Measurements from ENCODE around the gene CADPS2. TPM values are rescaled to one million over a fixed set of nuclear protein-coding genes. Genes with fewer than 3 reads are reported as not detected.

CADPS2 gene
- total and polyA plus RNA-seq, 10 of the 15 experiments (the other 5 are each of a cell fraction or from before 2014, with no cell fraction given): 0.05 to 7.5 (median 0.25) TPM

- TF ChIP-seq TBL1XR1 (IDR thresholded peaks at IDR 0.05; ENCODE audit: low read depth, low read length) (no peak), FOXK2 (IDR thresholded peaks at IDR 0.05) (no peak)
Observed at GRCh38 chr7:122638459-122638858, 247.8 kb downstream of the CADPS2 start (continued).

DNA sequence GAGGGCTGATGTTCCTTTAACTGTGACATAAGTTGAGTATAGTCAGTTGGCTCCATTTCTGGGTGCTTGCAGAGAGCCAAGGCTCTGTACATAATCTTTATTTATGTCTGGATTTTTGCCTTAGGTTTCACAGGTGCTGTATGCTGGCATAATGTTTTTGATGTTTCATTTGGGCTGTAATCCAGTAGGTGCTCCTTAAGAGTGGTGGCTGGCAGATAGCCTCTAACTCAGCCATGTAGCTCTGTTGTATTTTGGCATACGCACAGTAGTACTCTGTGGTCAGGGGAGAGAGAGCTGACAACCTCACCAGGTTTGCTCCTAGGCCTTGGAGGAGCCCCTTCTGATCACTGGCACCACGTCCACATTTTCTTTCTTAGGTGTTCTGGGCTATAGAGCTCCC lies 248.5 kb downstream of the CADPS2 start:
- Histone ChIP-seq H3K4me2 (ENCODE audit: control insufficient read depth, insufficient read depth) (no peak overlapping the region), H4K20me1 (ENCODE audit: control insufficient read depth, insufficient read depth) (no peaks in the 10 kb centered on the region), H3K27ac (ENCODE audit: control insufficient read depth, insufficient read depth) (no peak overlapping the region), H3K4me3 (no peak overlapping the region), H3K4me1 (ENCODE audit: control insufficient read depth, insufficient read depth, low read length) (no peaks in the 10 kb centered on the region), H3K9me3 (replicated peaks; ENCODE audit: control insufficient read depth, insufficient read depth, low read length) (no peaks in the 10 kb centered on the region; the same call in 2 of the 3 replicates), H3K36me3 (ENCODE audit: control insufficient read depth in 2 of 2, insufficient read depth in 2 of 2, low read length in 1 of 2) (no peaks in the 10 kb centered on the region), H2AFZ (ENCODE audit: control insufficient read depth, low read depth, low read length) (no peak overlapping the region), H3K27me3 (replicated peaks in 1 of 2; ENCODE audit: control insufficient read depth in 2 of 2, insufficient read depth in 2 of 2, low read length in 1 of 2) (no peaks in the 10 kb centered on the region), H3K79me2 (ENCODE audit: control insufficient read depth, insufficient read depth, low read length) (no peaks in the 10 kb centered on the region), H3K9ac (ENCODE audit: control insufficient read depth, insufficient read depth, low read length) (no peak overlapping the region)
- peak; percentile 59 for ATAC-seq
- no peak for DNase-seq (ENCODE audit: low read depth, low spot score)
- ChIA-PET POLR2A (interaction anchor here (0.6 to 2.2 kb wide), 16 partner anchors 9 to 269 kb away, joined by 3 to 10 read pairs (median 4); no protein-coding TSS in a partner anchor), RAD21 (ENCODE audit: unreplicated experiment) (interaction anchor here (0.8 to 5.1 kb wide), 24 partner anchors 9 to 314 kb away, joined by 3 to 36 read pairs (median 5); no protein-coding TSS in a partner anchor), CTCF (interaction anchor here (0.6 to 2.9 kb wide), 15 partner anchors 9 to 165 kb away, joined by 3 to 21 read pairs (median 4); no protein-coding TSS in a partner anchor), SMC1A (ENCODE audit: uncharacterized antibody, unreplicated experiment) (interaction anchor here (0.6 to 4.9 kb wide), 22 partner anchors 9 to 260 kb away, joined by 3 to 31 read pairs (median 5); no protein-coding TSS in a partner anchor)
- 49% methylated on average over 2 of the region's 2 CpGs for WGBS (ENCODE audit: insufficient coverage, insufficient replicate concordance, low lambda C conversion rate, missing lambda C conversion rate)
- no peak for FAIRE-seq
- no TSS peak for BruUV-seq (replicated peaks)
- in situ Hi-C loops (cut with MboI): no loop called here
- intact Hi-C loops (cut with micrococcal nuclease; ENCODE audit: unreplicated experiment): loop anchor here (10.0 kb wide), 1 partner anchor 1253 kb away; no protein-coding TSS in a partner anchor
- no peak for TF ChIP-seq IKZF1 (conservative IDR thresholded peaks at IDR 0.05)
- TF ChIP-seq, protein P1, sequence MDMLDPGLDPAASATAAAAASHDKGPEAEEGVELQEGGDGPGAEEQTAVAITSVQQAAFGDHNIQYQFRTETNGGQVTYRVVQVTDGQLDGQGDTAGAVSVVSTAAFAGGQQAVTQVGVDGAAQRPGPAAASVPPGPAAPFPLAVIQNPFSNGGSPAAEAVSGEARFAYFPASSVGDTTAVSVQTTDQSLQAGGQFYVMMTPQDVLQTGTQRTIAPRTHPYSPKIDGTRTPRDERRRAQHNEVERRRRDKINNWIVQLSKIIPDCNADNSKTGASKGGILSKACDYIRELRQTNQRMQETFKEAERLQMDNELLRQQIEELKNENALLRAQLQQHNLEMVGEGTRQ (IDR thresholded peaks at IDR 0.05; ENCODE audit: borderline replicate concordance, low read depth, low read length): no peak
- TF ChIP-seq EP300 (IDR thresholded peaks at IDR 0.05; ENCODE audit: borderline replicate concordance in 1 of 2, control insufficient read depth in 1 of 2, low read depth in 2 of 2, low read length in 2 of 2): no peak
- TF ChIP-seq ZNF207 (IDR thresholded peaks at IDR 0.05; ENCODE audit: borderline replicate concordance): no peak
- TF ChIP-seq NBN (IDR thresholded peaks at IDR 0.05): no peak
- TF ChIP-seq JUND (IDR thresholded peaks at IDR 0.05; ENCODE audit: low read depth, low read length): no peak
- no peak for TF ChIP-seq ETV6 (conservative IDR thresholded peaks at IDR 0.05 in 1 of 2, IDR thresholded peaks at IDR 0.05 in 1 of 2; ENCODE audit: borderline replicate concordance in 1 of 2, low read depth in 1 of 2)
- TF ChIP-seq, protein P2, sequence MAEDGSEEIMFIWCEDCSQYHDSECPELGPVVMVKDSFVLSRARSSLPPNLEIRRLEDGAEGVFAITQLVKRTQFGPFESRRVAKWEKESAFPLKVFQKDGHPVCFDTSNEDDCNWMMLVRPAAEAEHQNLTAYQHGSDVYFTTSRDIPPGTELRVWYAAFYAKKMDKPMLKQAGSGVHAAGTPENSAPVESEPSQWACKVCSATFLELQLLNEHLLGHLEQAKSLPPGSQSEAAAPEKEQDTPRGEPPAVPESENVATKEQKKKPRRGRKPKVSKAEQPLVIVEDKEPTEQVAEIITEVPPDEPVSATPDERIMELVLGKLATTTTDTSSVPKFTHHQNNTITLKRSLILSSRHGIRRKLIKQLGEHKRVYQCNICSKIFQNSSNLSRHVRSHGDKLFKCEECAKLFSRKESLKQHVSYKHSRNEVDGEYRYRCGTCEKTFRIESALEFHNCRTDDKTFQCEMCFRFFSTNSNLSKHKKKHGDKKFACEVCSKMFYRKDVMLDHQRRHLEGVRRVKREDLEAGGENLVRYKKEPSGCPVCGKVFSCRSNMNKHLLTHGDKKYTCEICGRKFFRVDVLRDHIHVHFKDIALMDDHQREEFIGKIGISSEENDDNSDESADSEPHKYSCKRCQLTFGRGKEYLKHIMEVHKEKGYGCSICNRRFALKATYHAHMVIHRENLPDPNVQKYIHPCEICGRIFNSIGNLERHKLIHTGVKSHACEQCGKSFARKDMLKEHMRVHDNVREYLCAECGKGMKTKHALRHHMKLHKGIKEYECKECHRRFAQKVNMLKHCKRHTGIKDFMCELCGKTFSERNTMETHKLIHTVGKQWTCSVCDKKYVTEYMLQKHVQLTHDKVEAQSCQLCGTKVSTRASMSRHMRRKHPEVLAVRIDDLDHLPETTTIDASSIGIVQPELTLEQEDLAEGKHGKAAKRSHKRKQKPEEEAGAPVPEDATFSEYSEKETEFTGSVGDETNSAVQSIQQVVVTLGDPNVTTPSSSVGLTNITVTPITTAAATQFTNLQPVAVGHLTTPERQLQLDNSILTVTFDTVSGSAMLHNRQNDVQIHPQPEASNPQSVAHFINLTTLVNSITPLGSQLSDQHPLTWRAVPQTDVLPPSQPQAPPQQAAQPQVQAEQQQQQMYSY (CRISPR knock-in tag; IDR thresholded peaks at IDR 0.05): no peak
- TF ChIP-seq YY1 (IDR thresholded peaks at IDR 0.05; ENCODE audit: low read depth, low read length): no peak
- TF ChIP-seq STAT3 (IDR thresholded peaks at IDR 0.05; ENCODE audit: low read depth, low read length): no peak
- TF ChIP-seq ZNF217 (IDR thresholded peaks at IDR 0.05): no peak
- TF ChIP-seq ESRRA (IDR thresholded peaks at IDR 0.05; ENCODE audit: low read length): no peak
- no peak for TF ChIP-seq NR2C1 (IDR thresholded peaks at IDR 0.05)
- TF ChIP-seq IKZF2 (IDR thresholded peaks at IDR 0.05): no peak
- TF ChIP-seq MXI1 (IDR thresholded peaks at IDR 0.05; ENCODE audit: low read depth, low read length): no peak
- TF ChIP-seq ZNF622 (IDR thresholded peaks at IDR 0.05): no peak
- no peak for TF ChIP-seq ZNF274 (IDR thresholded peaks at IDR 0.05; ENCODE audit: insufficient read depth, insufficient read length)
